HG03575 (cell line): ENCODE data around the gene SFXN1.
"Not testable (repeated sequence)": the region's sequence is repeated elsewhere in the genome, so short reads cannot be mapped to it uniquely, and the experiment has no call there.

Experiments
- ATAC-seq: cut with Tn5 transposase; IDR thresholded peaks from one replicate; pipeline ENCODE4 v1.9.1; 2021; ENCODE audit not compliant: unreplicated experiment, insufficient number of reproducible peaks, low FRiP score; ENCODE audit errors: extremely low read depth

The SFXN1 gene

DNA sequence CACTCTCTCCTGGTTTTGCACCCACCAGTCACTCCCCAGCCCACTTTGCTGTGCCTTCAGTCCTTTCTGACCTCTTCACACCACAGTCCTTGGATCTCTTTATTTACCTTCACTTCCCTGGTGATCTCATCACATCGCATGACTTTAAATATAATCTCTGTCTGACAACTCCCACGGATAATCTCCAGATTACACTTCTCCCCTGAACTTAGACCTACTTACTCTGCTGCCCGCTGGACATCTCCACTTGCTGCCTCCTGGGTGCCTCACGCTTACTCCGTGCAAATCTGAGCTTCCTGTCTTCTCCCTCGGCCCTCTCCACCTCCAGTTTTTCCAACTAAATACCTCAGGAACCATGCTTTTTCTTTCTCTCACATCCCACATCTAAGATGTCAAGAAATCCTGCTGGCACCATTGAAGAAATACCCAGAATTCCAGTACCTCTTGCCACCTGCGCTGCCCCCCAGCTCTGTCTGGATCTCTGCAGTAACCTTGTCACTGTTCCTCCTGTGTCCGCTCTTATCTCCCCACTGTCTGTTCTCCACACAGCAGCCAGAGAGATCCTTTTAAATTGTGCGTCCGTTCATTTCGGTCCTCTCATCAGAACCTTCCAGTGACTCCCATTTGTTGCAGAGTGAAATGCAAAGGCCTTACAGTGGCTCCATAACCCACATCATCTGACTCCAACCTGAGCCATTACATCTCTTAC is 9.3 kb downstream of the SFXN1 start:
- ATAC-seq, result no peak

DNA sequence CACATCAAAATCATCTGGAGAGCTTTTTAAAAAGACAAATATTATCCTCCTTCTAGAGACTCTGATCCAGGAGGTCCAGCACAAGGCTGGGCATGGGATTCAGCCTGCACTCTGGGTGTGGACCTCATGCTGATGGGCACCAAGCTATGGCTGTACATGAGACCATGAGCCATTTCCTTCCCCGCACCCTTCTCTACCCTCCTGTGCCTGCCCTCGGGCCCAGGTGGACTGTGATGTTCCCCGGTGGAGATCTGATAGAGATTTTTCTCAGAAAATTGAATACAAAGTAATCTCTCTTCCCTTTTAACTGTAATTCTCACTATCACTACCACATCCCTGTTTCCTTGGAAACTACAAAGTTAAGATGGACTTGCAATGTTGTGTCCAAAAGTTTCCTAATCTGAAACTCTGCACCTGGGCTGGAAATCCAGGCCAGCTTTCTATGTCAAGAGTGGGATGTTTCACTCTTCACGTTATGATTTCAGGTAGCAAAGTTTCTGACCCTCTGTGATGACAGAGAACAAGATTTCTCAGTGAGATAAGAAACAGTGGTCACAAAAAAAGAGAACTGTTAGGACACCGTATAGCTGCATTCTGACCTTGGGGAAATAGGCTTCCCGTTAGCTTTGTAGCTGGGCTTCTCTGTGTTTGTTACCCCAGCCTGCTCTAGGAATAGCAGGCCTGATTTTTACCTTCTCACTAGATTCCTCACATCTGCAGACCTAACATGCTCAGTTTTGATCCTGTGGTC is 11.5 kb downstream of the SFXN1 start:
- ATAC-seq, result no peak

DNA sequence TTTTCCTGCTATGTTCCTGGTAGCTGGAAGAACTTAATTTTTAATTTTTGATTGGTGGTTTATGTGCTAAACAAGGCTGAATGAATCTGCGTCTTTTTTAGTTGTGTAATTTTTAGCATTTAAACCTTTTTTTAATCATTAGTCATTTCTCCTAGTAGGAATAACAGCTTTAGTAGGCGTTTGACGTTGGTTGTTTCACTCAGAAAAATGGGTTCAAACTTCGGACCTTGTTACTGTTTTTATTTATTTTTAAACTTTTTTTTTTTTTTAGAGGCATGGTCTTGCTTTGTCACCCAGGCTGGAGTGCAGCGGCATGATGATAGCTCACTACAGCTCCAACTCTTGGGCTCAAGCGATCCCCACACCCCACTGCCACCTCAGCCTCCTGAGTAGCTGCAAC is 12.9 kb downstream of the SFXN1 start:
- ATAC-seq, result no peak

DNA sequence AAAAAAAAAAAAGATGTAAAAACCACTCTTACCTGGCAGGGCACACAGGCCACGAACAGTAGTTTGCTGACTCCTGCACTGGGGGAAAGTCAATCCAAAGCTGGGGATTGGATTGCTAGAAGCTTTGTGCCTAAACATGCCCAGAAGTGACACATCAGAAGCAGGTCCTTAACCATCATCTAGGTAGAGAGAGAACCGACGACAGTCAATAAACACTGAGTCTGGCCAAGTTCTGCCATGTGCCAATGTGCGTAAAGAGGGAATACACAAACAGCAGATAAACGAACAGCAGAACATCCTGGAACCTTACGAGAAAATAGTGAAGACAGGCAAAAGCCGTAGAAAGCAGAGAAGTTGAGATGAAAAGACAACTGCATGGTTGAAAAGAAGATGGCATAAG is 14.9 kb downstream of the SFXN1 start:
- no peak for ATAC-seq

DNA sequence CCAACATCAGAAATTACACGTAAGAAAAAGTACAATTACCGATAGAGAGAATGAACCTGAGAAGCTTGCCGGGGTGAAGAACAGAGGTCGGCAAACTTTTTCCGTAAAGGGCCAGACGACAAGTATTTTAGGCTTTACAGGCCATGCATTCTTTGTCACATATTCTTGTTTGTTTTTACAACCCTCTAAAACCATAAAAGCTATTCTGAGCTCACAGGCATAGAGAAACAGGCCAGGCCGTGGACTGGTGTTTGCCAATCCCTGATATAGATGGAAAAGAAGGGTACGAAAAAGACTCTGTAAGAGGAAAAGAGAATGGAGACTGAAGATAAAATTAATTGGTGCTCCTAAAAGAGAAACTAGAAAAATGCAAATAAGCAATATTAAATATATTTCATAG is 15.4 kb downstream of the SFXN1 start:
- ATAC-seq, result no peak

DNA sequence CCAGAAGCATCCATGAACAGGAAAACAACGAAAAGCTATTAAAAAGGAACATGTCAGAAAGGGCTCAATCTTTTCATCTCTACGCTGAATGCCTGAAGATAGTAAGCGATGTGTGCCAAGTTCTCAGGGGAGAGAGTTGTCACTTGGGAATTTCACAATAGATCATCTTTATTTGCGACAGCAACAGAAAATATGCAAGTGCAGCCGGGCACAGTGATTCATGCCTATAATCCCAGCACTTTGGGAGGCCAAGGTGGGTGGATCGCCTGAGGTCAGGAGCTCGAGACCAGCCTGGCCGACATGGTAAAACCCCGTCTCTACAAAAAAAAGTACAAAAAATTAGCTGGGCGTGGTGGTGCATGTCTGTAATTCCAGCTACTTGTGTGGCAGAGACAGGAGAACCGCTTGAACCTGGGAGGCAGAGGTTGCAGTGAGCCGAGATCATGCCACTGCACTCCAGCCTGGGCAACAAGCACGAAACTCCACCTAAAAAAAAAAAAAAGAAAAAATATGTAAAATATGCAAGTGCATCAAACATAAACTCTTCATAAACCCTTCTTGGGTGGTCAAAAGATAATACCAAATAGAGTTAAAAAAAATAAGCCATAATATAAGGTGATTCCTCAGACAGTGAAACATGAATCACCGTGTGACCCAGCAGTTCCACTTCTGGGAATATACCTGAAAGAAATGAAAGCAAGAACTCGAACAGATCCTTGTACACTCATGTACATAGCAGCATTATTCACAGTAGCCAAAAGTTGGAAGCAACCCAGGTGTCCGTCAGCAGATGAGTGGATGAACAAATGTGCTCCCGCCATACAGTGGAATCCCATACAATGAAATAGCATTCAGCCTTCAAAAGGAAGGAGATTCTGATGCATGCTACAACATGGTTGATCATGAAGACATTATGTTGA is 16.2 kb downstream of the SFXN1 start:
- no peak for ATAC-seq

DNA sequence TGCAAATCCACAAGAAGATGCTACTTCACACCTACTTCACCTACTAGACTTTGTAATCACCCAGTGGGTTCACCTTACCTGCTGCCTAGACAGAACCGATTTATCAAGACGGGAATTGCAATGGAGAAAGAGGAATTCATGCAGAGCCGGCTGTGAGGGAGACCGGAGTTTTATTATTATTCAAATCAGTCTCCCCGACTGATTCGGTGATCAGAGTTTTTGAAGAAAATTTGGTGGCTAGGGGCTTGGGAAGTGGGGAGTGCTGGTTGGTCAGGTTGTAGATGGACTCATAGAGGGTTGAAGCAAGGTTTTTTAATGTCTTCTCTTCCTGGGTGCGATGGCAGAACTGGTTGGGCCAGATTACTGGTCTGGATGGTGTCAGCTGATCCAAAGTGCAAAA is 23.4 kb downstream of the SFXN1 start:
- ATAC-seq, result no peak

DNA sequence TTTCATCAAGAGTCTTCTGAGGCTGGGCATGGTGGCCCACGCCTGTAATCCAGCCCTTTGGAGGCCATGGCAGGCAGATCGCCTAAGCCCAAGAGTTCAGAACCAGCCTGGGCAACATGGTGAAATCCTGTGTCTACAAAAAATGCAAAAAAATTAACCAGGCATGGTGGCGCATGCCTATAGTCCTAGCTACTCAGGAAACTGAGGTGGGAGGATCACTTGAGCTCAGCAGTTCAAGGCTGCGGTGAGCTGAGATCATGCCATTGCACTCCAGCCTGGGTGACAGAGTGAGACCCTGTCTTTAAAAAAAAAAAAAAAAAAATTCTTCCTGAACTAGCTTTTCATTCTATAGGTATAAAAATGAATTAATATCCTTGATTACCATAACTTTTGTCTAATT is 29.3 kb downstream of the SFXN1 start:
- not testable (repeated sequence) for ATAC-seq

DNA sequence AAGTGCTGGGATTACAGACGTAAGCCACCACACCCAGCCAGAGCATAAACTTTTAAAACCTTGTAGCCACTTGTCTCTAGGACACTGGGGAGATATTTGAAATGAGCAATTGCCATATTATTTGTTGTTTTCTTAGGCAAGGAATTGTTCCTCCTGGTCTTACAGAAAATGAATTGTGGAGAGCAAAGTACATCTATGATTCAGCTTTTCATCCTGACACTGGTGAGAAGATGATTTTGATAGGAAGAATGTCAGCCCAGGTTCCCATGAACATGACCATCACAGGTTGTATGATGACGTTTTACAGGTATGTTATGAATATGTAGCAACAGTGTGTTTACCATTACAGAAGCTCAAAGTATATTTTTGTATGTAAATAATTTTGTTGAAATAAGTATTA is 30.5 kb downstream of the SFXN1 start:
- no peak for ATAC-seq

DNA sequence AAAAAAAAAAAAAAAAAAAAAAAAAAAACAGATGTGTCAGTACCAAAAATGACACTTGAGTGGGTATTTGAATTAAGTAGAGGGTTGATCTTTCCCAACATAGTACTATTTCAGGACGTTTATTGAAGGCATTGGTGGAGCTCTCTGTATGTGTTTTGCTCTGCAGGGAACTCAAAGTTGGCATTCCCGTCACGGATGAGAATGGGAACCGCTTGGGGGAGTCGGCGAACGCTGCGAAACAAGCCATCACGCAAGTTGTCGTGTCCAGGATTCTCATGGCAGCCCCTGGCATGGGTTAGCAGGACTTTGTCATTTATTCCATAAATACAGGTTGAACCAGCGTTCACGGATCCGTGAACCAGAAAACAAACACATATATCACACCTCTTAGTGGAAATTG is 34.9 kb downstream of the SFXN1 start:
- no peak for ATAC-seq

DNA sequence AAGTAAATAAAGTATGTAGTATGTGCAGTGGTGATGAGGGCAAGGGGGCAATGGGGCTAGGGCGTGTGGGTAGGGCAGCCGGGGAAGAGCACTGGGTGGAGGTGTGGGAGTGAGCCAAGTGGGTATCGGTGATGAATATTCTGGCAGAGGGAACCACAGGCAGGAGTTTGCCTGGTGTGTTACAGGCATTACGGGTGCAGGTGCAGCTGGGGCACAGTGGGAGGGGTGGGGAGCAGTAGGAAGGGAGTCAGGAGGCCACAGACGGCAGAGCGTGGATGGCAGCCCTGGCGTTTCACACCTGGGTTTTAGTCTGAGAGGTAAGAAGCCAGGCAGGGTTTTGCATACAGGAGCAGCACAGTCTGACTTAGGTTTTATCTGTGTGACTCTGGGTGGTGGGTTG is 35.4 kb downstream of the SFXN1 start:
- no peak for ATAC-seq

DNA sequence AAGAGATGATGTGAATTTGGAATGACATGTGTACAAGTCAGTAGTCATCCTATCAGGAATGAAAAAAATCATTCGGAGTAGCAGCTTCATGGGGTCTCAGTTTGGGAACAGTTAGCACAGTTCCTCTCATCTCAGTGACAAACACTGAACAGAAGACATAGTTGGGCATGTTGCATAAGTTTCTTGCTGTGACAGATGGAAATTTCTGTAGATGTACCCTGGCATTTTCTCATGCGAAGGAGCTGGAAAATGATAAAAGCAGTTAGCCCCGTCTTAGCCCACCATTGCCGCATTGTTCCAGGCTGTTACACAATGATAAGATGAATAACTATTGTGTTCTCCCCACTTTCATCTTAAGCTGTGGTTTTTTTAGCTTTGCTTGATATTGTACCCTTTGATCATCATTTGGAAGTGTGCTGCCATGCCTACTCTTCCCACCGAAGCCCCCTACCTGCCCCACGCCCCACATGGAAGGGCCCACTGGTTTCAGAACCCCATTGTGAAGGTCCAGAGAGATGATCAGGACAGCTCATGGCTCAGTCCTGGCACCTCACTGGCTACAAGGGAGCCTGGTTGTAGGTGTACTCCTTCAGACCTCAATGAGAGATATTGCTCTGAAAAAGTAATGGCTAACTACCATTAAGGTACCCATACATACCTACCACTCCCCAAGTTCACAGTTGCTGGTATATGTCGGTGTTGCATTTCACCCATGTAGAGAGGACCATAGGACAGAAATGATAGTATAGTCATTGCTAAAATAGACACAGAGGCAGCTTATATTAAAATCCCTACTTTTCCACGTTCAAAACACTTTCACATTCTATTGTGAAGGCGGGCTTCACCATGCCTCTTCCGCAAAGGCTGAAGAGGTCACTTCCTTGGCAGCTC is 38.8 kb downstream of the SFXN1 start:
- no peak for ATAC-seq

DNA sequence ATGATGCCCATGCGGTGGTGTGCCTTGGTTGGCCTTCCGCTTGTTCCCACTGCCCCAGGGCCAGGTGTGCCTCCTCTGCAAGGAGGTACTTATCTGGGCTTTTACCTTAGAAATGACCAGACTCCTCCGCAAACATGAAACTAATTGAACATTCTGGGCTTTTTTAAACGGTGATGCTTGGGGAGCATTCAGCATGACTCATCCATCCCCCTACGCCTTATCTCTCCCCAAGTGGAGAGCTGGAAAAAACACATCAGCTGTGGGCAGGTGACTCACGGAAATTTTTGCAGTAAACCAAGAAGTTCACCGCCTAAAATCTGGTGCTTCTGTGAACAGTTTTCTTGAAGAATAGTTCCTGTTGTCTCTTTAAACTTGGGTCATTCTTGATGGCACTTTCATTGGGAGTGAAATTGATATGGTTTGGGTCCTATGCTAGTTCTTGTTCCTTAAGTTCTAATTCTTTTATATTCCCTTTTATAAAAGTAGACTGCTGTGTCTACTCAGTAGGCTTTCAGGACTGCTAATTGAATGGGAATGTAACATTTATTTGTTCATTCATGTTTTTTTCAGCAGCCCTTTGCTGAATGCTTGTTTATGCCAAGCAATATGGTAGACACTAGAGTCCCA is 39.6 kb downstream of the SFXN1 start:
- no peak for ATAC-seq

DNA sequence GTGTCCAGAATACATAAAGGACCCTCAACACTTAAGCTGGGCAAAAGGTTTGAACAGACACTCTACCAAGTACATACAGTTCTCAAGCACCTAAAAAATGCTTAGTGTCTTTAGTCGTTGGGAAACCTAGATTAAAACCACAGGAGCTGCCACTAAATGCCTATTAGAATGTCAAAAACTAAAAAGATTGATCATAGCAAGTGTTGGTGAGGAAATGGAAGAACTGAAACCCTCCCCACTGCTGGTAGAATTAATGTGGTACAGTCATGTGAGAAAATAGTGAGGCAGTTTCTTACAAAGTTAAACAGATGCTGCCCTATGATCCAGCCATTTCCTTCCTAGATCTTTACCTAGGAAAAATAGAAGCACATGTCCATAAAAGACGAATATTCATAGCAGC is 40.6 kb downstream of the SFXN1 start:
- no peak for ATAC-seq

DNA sequence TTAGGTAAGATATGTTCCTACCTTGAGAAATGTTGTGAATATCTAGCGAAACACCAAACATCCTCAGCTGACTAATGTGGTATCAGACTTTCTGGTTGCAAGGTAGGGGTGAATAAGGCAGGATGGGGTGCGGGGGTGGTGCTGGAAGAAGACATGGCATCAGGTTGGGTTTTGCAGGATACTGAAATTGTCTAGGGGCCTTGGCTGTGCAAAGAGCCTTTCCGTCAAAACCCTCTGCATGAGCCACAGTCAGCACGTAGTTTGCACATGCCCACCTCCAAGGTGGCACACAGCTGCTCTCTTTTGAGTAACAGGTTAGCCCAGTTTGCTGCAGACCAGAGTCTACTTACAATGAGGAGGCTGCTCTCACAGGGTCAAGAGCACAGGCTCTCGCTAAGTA is 42.0 kb downstream of the SFXN1 start:
- no peak for ATAC-seq

DNA sequence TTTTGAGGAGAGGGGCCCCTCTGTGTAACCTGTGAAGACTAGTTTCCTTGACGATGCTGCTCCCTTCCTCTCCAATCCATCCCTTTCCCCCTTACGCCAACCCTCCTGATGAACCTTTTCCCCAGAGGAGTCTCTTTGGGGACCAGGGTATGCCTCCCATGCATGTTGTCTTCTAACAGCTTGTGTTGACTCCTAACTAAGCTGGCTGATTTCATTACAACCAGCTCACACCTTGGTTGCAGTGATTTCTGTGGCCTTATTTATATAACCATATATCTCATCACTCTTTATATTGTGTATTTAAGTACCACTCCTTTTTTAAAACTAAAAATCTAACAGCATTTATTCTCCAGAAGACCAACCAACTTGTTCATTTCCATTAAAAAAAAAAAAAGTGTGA is 42.5 kb downstream of the SFXN1 start:
- no peak for ATAC-seq

DNA sequence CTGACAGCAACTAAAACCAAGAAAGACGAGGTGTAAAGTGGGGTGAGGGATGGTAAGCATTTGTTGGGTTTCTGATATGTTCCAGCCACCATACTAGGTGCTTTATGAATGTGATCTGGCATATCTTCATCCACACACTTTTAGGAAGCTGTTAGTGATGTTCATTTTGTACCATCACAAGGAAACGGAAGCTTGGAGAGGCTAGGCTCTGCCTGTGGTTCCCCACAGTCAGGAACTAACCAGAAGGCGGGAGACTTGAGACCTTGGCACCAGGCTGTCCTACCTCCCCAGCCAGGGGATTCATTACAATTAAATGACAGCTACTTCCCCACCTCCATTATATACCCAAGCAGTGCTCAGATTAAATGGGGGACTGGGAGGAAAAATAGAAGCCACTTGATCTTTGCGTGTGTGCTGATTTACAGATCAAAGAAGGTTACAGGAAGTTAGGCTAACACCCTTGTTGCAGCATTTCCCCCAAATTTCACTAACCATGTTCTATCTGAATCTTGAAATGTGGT is 43.0 kb downstream of the SFXN1 start:
- no peak for ATAC-seq

DNA sequence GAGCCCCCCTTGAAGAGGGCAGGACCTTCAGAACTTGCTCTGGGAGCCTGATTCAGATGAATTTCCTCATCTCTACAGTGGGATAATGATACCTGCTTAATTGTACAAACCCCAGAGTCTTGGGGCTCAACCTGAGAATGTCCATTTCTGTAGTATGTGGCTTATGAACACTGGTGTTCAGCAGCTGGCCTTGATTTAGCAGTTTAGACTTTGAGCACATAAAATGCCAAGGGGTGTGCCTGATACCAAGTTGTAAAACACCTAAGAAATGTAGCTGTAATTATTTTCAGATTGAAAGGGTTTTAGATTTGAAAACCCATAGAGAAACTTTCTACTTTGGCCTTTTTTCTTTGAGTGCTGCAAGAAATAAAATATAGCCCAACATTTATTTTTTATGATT is 44.9 kb downstream of the SFXN1 start:
- no peak for ATAC-seq
